GM12878 (cell line): ENCODE measurements around the gene HTR4. TPM values are rescaled to one million over a fixed set of nuclear protein-coding genes. Genes with fewer than 3 reads are reported as not detected.

Experiments
- ATAC-seq: fragments of 200-7000 bp; cut with Tn5 transposase; 3 replicates; pipeline ENCODE4 v1.9.1; 2020; ENCODE audit warnings: mild to moderate bottlenecking, moderate library complexity
- BruUV-seq: library from RNA; stranded (reverse); fragments of 400-500 nt; replicated peaks from 2 replicates; lab custom pipeline; 2021; lab: Mats Ljungman, UMichigan
- CTCF ChIA-PET: fragments of 300-600 bp; sonication (Branson Sonifier 250); formaldehyde crosslinking; extraction: SDS; loops from one replicate; lab custom pipeline; 2021; ENCODE audit warnings: inconsistent platforms; lab: Yijun Ruan, JAX
- POLR2A ChIA-PET: fragments of 350-600 bp; formaldehyde crosslinking; extraction: SDS; loops from one replicate; lab custom pipeline; 2021; ENCODE audit warnings: inconsistent platforms; lab: Charles Lee
- RAD21 ChIA-PET: fragments of 300-600 bp; sonication (Branson Sonifier 250); formaldehyde crosslinking; loops from one replicate; lab custom pipeline; 2023; ENCODE audit warnings: antibody characterized with exemption; ENCODE audit not compliant: unreplicated experiment; lab: Charles Lee
- SMC1A ChIA-PET: fragments of 300-600 bp; sonication (Branson Sonifier 250); formaldehyde crosslinking; loops from one replicate; lab custom pipeline; 2023; ENCODE audit not compliant: unreplicated experiment, uncharacterized antibody; lab: Charles Lee
- DNase-seq: peaks from one replicate; pipeline ENCODE4 v3.0.0-alpha.2; 2011; ENCODE audit warnings: low read depth, low spot score
- FAIRE-seq: peaks from 3 replicates; lab custom pipeline; 2011; peaks lifted over from hg19 to GRCh38; lab: Jason Lieb, UNC
- H2AFZ ChIP-seq: 2 replicates; pipeline ENCODE4 v1.6.0; 2011; ENCODE audit warnings: low read depth, low read length, control low read depth; ENCODE audit not compliant: control insufficient read depth
- H3K27ac ChIP-seq: 2 replicates; pipeline ENCODE4 v1.5.1; 2011; ENCODE audit warnings: control low read depth; ENCODE audit not compliant: control insufficient read depth, insufficient read depth
- H3K27me3 ChIP-seq, 2 experiments: replicated peaks in 1 of 2; 2 replicates each; pipeline versions ENCODE4 v1.6.0 to v1.6.1; 2011; ENCODE audit warnings: low read length in 1 of 2; ENCODE audit not compliant: control insufficient read depth in 2 of 2, insufficient read depth in 2 of 2
- H3K36me3 ChIP-seq, 2 experiments: 2 replicates each; pipeline ENCODE4 v1.5.1; 2011; ENCODE audit warnings: low read length in 1 of 2; ENCODE audit not compliant: control insufficient read depth in 2 of 2, insufficient read depth in 2 of 2
- H3K4me1 ChIP-seq: 2 replicates; pipeline ENCODE4 v1.6.1; 2011; ENCODE audit warnings: mild to moderate bottlenecking, low read length, moderate library complexity, mixed read lengths; ENCODE audit not compliant: control insufficient read depth, insufficient read depth
- H3K4me2 ChIP-seq: 2 replicates; pipeline ENCODE4 v1.6.0; 2011; ENCODE audit warnings: control low read depth; ENCODE audit not compliant: control insufficient read depth, insufficient read depth
- H3K4me3 ChIP-seq: fragments of 200-600 bp; sonication (generic); 2 replicates; pipeline ENCODE4 v1.5.1; 2016
- H3K79me2 ChIP-seq: 2 replicates; pipeline ENCODE4 v1.6.0; 2011; ENCODE audit warnings: low read length; ENCODE audit not compliant: control insufficient read depth, insufficient read depth
- H3K9ac ChIP-seq: 2 replicates; pipeline ENCODE4 v1.8.0; 2011; ENCODE audit warnings: low read length, control low read depth, mixed read lengths; ENCODE audit not compliant: control insufficient read depth, insufficient read depth
- H3K9me3 ChIP-seq: replicated peaks from 3 replicates; pipeline ENCODE4 v1.5.1; 2011; ENCODE audit warnings: mild to moderate bottlenecking, low read length; ENCODE audit not compliant: control insufficient read depth, insufficient read depth
- H4K20me1 ChIP-seq: 2 replicates; pipeline ENCODE4 v1.6.0; 2011; ENCODE audit not compliant: control insufficient read depth, insufficient read depth
- E4F1 ChIP-seq: fragments of 450-650 bp; IDR thresholded peaks from 2 replicates; pipeline ENCODE4 v1.6.1; 2018; ENCODE audit warnings: borderline replicate concordance, mild to moderate bottlenecking; ENCODE audit not compliant: partially characterized antibody
- HDAC2 ChIP-seq: fragments of 200-600 bp; sonication (generic); IDR thresholded peaks from 2 replicates; pipeline ENCODE4 v1.6.1; 2017
- HDGF ChIP-seq: fragments of 450-650 bp; IDR thresholded peaks from 2 replicates; pipeline ENCODE4 v1.6.1; 2016; ENCODE audit warnings: antibody characterized with exemption
- MTA2 ChIP-seq: fragments of 450-650 bp; IDR thresholded peaks from 2 replicates; pipeline ENCODE4 v1.6.1; 2016; ENCODE audit warnings: low read depth, mild to moderate bottlenecking, moderate library complexity
- PML ChIP-seq: IDR thresholded peaks from 2 replicates; pipeline ENCODE4 v1.6.1; 2012; ENCODE audit warnings: low read length, inconsistent platforms
- RBBP5 ChIP-seq: fragments of 200-600 bp; sonication (generic); conservative IDR thresholded peaks from 2 replicates; pipeline ENCODE4 v1.6.1; 2016
- SIN3A ChIP-seq: IDR thresholded peaks from 2 replicates; pipeline ENCODE4 v1.6.1; 2012; ENCODE audit warnings: low read depth, low read length, improper control_type of control experiment
- STAT3 ChIP-seq: IDR thresholded peaks from 2 replicates; pipeline ENCODE4 v1.6.1; 2011; ENCODE audit warnings: low read depth, low read length, improper control_type of control experiment
- SUZ12 ChIP-seq: fragments of 200-600 bp; sonication (generic); IDR thresholded peaks from one replicate; pipeline ENCODE4 v1.6.1; 2018; ENCODE audit warnings: antibody characterized with exemption, mild to moderate bottlenecking; ENCODE audit not compliant: unreplicated experiment
- TCF3 ChIP-seq: IDR thresholded peaks from 2 replicates; pipeline ENCODE4 v1.6.1; 2012; ENCODE audit warnings: low read depth, mild to moderate bottlenecking, low read length, borderline replicate concordance; ENCODE audit not compliant: insufficient read depth
- ZBED1 ChIP-seq: IDR thresholded peaks from 2 replicates; pipeline ENCODE4 v1.6.1; 2016; ENCODE audit warnings: borderline replicate concordance
- WGBS: methylation state at CpG from one replicate; pipeline ENCODE4 v1.1.6; 2016; ENCODE audit warnings: low lambda C conversion rate; ENCODE audit not compliant: insufficient replicate concordance, insufficient coverage; ENCODE audit errors: missing lambda C conversion rate; 5-methylcytosine and 5-hydroxymethylcytosine counted together
- in situ Hi-C: fragments of 300-500 bp; cut with MboI; formaldehyde crosslinking; loops from 9 replicates; pipeline ENCODE4 v1.14.3; 2018; ENCODE audit warnings: mixed read lengths
- intact Hi-C: fragments of 100-400 bp; cut with micrococcal nuclease; formaldehyde crosslinking; loops from one replicate; pipeline ENCODE4 v1.14.2; 2022; ENCODE audit not compliant: unreplicated experiment
- polyA plus RNA-seq, 11 experiments: library from polyadenylated mRNA; depleted of rRNA in 4 of 11; unstranded in 6 of 11; stranded (reverse) in 5 of 11; fragments of >200 nt; fragmentation: Nextera tagmentation in 4 of 11; fragmentation: Illumina TruSeq in 1 of 11; extraction: Ambion mirVana in 4 of 11; extraction: Trizol in 1 of 11; gene quantifications; 1 replicate in 1 of 11; 2 replicates in 10 of 11; pipeline versions ENCODE4 v1.2.1 to v1.2.3, GENCODE V29; 2011 to 2016; ENCODE audit warnings: inconsistent platforms in 2 of 11, missing spikeins in 2 of 11, low read depth in 1 of 11
- total RNA-seq, 4 experiments: library from RNA; depleted of rRNA in 3 of 4; stranded (reverse); fragments of >200 nt in 3 of 4; fragmentation: Illumina TruSeq in 1 of 4; extraction: Trizol in 1 of 4; gene quantifications; 2 replicates each; pipeline versions ENCODE4 v1.2.1 to v1.2.3, GENCODE V29; 2013 to 2021
- TF ChIP-seq, protein P1 (sequence below): fragments of 450-650 bp; IDR thresholded peaks from 2 replicates; pipeline ENCODE4 v1.6.1; 2016; ENCODE audit warnings: mild to moderate bottlenecking, moderate library complexity, borderline replicate concordance

The HTR4 gene
- total and polyA plus RNA-seq, 10 of the 15 experiments (the other 5 are each of a cell fraction or from before 2014, with no cell fraction given), result not detected

- Histone ChIP-seq H3K9me3 (no peaks in the 10 kb centered on the region), H3K79me2 (no peaks in the 10 kb centered on the region), H3K4me1 (no peaks in the 10 kb centered on the region), H3K27ac (no peak overlapping the region), H2AFZ (no peak overlapping the region), H3K4me2 (no peak overlapping the region), H3K36me3 (no peaks in the 10 kb centered on the region), H3K4me3 (no peak overlapping the region), H4K20me1 (no peaks in the 10 kb centered on the region), H3K27me3 (no peaks in the 10 kb centered on the region), H3K9ac (no peak overlapping the region)
- intact Hi-C loops, result no loop called here
- ChIA-PET RAD21 (no interaction called here), SMC1A (no interaction called here), POLR2A (no interaction called here), CTCF (no interaction called here)
- 75% methylated on average over 2 of the region's 2 CpGs for WGBS
- TF ChIP-seq STAT3 (no peak), ZBED1 (no peak), SIN3A (no peak), E4F1 (no peak)
- no peak for FAIRE-seq
- no TSS peak for BruUV-seq
- no peak for DNase-seq
- no peak for ATAC-seq
- in situ Hi-C loops, result no loop called here
Observed at GRCh38 chr5:148625250-148625649, 29.1 kb downstream of the HTR4 start.

GRCh38 chr5:148623741-148624140, 30.6 kb downstream of the HTR4 start:
- Histone ChIP-seq H3K79me2 (no peaks in the 10 kb centered on the region), H2AFZ (no peak overlapping the region), H3K4me2 (no peak overlapping the region), H3K4me3 (no peak overlapping the region), H3K27me3 (no peaks in the 10 kb centered on the region), H3K27ac (no peak overlapping the region), H3K9me3 (no peaks in the 10 kb centered on the region), H3K36me3 (no peaks in the 10 kb centered on the region), H3K4me1 (no peaks in the 10 kb centered on the region), H4K20me1 (no peaks in the 10 kb centered on the region), H3K9ac (no peak overlapping the region)
- 58% methylated on average over 7 of the region's 7 CpGs for WGBS
- no peak for ATAC-seq
- in situ Hi-C loops (no loop called here), intact Hi-C loops (no loop called here)
- ChIA-PET SMC1A (no interaction called here), RAD21 (no interaction called here), CTCF (interaction anchor here (1.2 kb wide), 1 partner anchor 49 kb away, joined by 4 read pairs; no protein-coding TSS in a partner anchor), POLR2A (no interaction called here)
- no peak for DNase-seq
- no TSS peak for BruUV-seq
- FAIRE-seq, result no peak
- TF ChIP-seq MTA2, result no peak
- no peak for TF ChIP-seq TCF3
- TF ChIP-seq RBBP5, result no peak
- TF ChIP-seq HDAC2, result no peak
- TF ChIP-seq, protein P1, sequence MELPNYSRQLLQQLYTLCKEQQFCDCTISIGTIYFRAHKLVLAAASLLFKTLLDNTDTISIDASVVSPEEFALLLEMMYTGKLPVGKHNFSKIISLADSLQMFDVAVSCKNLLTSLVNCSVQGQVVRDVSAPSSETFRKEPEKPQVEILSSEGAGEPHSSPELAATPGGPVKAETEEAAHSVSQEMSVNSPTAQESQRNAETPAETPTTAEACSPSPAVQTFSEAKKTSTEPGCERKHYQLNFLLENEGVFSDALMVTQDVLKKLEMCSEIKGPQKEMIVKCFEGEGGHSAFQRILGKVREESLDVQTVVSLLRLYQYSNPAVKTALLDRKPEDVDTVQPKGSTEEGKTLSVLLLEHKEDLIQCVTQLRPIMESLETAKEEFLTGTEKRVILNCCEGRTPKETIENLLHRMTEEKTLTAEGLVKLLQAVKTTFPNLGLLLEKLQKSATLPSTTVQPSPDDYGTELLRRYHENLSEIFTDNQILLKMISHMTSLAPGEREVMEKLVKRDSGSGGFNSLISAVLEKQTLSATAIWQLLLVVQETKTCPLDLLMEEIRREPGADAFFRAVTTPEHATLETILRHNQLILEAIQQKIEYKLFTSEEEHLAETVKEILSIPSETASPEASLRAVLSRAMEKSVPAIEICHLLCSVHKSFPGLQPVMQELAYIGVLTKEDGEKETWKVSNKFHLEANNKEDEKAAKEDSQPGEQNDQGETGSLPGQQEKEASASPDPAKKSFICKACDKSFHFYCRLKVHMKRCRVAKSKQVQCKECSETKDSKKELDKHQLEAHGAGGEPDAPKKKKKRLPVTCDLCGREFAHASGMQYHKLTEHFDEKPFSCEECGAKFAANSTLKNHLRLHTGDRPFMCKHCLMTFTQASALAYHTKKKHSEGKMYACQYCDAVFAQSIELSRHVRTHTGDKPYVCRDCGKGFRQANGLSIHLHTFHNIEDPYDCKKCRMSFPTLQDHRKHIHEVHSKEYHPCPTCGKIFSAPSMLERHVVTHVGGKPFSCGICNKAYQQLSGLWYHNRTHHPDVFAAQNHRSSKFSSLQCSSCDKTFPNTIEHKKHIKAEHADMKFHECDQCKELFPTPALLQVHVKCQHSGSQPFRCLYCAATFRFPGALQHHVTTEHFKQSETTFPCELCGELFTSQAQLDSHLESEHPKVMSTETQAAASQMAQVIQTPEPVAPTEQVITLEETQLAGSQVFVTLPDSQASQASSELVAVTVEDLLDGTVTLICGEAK, result no peak
- no peak for TF ChIP-seq SUZ12
- TF ChIP-seq HDGF, result no peak
- TF ChIP-seq PML, result no peak
